ENCODE results near the gene CTSO. TPM values are rescaled to one million over a fixed set of nuclear protein-coding genes. Genes with fewer than 3 reads are reported as not detected.

The CTSO gene
- total and polyA plus RNA-seq, 2 of the 8 experiments (the other 6 are each of a cell fraction or from before 2014, with no cell fraction given) = 0.39 to 0.41 TPM

- no peak overlapping the region for H3K4me3 ChIP-seq (ENCODE audit: extremely low read depth in 1 of 4, insufficient read depth in 2 of 4, low read depth in 3 of 4, low read length in 4 of 4)
- DNase-seq (ENCODE audit: low read depth in 1 of 2, low spot score in 2 of 2) (no peak), FAIRE-seq (no peak)
- H3K79me1 ChIP-seq (ENCODE audit: low read depth, low read length) = no peaks in the 10 kb centered on the region
- H2BK120ac ChIP-seq (replicated peaks; ENCODE audit: low read depth, low read length) = no peak overlapping the region
- H3K27me3 ChIP-seq (replicated peaks in 1 of 4; ENCODE audit: control insufficient read depth in 3 of 4, extremely low read depth in 1 of 4, insufficient read depth in 3 of 4, low read length in 3 of 4) = peaks cover 19 to 38% (median 27%) of the 10 kb centered on the region in 4 experiments
- H3K56ac ChIP-seq (replicated peaks; ENCODE audit: insufficient read length, low read depth, low read length) = no peak overlapping the region
- no peak overlapping the region for H4K8ac ChIP-seq (ENCODE audit: extremely low read depth, insufficient read depth, low read length)
- no peak overlapping the region for H3K23ac ChIP-seq (ENCODE audit: insufficient read length)
- H2BK12ac ChIP-seq (ENCODE audit: low read depth, low read length) = no peak overlapping the region
- H3K9me3 ChIP-seq (ENCODE audit: insufficient read depth in 2 of 2, low read depth in 1 of 2, low read length in 1 of 2) = no peaks in the 10 kb centered on the region
- H3K23me2 ChIP-seq (ENCODE audit: low read depth, low read length) = no peaks in the 10 kb centered on the region
- H2BK5ac ChIP-seq (ENCODE audit: low read depth, low read length) = no peak overlapping the region
- no peak overlapping the region for H3K14ac ChIP-seq (ENCODE audit: insufficient read length)
- H2BK20ac ChIP-seq (ENCODE audit: low read length) = no peak overlapping the region
- no peaks in the 10 kb centered on the region for H3K79me2 ChIP-seq (ENCODE audit: control insufficient read depth in 1 of 2, insufficient read depth in 2 of 2, low read length in 2 of 2)
- H3K4me2 ChIP-seq (ENCODE audit: insufficient read depth in 1 of 2, low read depth in 2 of 2, low read length in 2 of 2) = no peak overlapping the region
- ChIA-PET POLR2A (ENCODE audit: partially characterized antibody) (no interaction called here), CTCF (ENCODE audit: partially characterized antibody) (interaction anchor here (0.6 to 0.8 kb wide), 2 partner anchors 28 to 144 kb away, joined by 3 read pairs; no protein-coding TSS in a partner anchor)
- H2AFZ ChIP-seq (ENCODE audit: low read length) = no peak overlapping the region
- H3K4me1 ChIP-seq (replicated peaks in 1 of 4; ENCODE audit: control insufficient read depth in 3 of 4, insufficient read depth in 4 of 4, low read length in 3 of 4) = no peaks in the 10 kb centered on the region
- no peak overlapping the region for H2AK5ac ChIP-seq (ENCODE audit: low read depth, low read length)
- no peak overlapping the region for H3K9ac ChIP-seq (replicated peaks in 1 of 4; ENCODE audit: extremely low read depth in 1 of 4, low read depth in 3 of 4, low read length in 3 of 4)
- H3K36me3 ChIP-seq (ENCODE audit: control insufficient read depth in 2 of 4, insufficient read depth in 4 of 4, low read length in 3 of 4) = no peaks in the 10 kb centered on the region
- H2BK15ac ChIP-seq (ENCODE audit: low read length) = no peak overlapping the region
- no peak overlapping the region for H3K27ac ChIP-seq (ENCODE audit: low read depth, low read length)
- peaks cover 0 to 4% of the 10 kb centered on the region in 2 experiments for H4K20me1 ChIP-seq (replicated peaks in 1 of 2; ENCODE audit: control insufficient read depth in 1 of 2, insufficient read depth in 2 of 2, low read length in 2 of 2)
- no peak overlapping the region for H4K91ac ChIP-seq (replicated peaks; ENCODE audit: insufficient read length, low read length)
- no peak overlapping the region for H3K18ac ChIP-seq (ENCODE audit: extremely low read depth, low read length)
- no peak overlapping the region for H3K4ac ChIP-seq (replicated peaks; ENCODE audit: insufficient read length, low read depth, low read length)
- H4K5ac ChIP-seq (ENCODE audit: insufficient read length, low read depth, low read length) = no peak overlapping the region
- no peak for TF ChIP-seq POLR2AphosphoS5 (IDR thresholded peaks at IDR 0.05; ENCODE audit: low read depth, low read length)
- TF ChIP-seq CREB1 (IDR thresholded peaks at IDR 0.05) = no peak
- TF ChIP-seq CHD1 (IDR thresholded peaks at IDR 0.05; ENCODE audit: low read depth, low read length) = no peak
- TF ChIP-seq RXRA (IDR thresholded peaks at IDR 0.05; ENCODE audit: insufficient read depth, low read depth, low read length) = no peak
- no peak for TF ChIP-seq SP1 (IDR thresholded peaks at IDR 0.05; ENCODE audit: low read depth, low read length)
- no peak for TF ChIP-seq EGR1 (IDR thresholded peaks at IDR 0.05; ENCODE audit: borderline replicate concordance, low read depth, low read length)
- no peak for TF ChIP-seq FOSL1 (IDR thresholded peaks at IDR 0.05; ENCODE audit: insufficient read depth, low read depth, low read length)
- TF ChIP-seq EZH2 (IDR thresholded peaks at IDR 0.05; ENCODE audit: low read depth, low read length, severe bottlenecking) = no peak
- TF ChIP-seq NRF1 (IDR thresholded peaks at IDR 0.05; ENCODE audit: low read depth, low read length) = no peak
- no peak for TF ChIP-seq TEAD4 (IDR thresholded peaks at IDR 0.05; ENCODE audit: low read depth, low read length)
- no peak for TF ChIP-seq CEBPB (IDR thresholded peaks at IDR 0.05; ENCODE audit: low read depth, low read length)
- TF ChIP-seq RFX5 (IDR thresholded peaks at IDR 0.05; ENCODE audit: borderline replicate concordance, low read depth, low read length) = no peak
- no peak for TF ChIP-seq SIX5 (IDR thresholded peaks at IDR 0.05; ENCODE audit: low read depth, low read length)
- TF ChIP-seq RAD21 (IDR thresholded peaks at IDR 0.05 in 1 of 2, conservative IDR thresholded peaks at IDR 0.05 in 1 of 2; ENCODE audit: low read depth in 2 of 2, low read length in 2 of 2) = no peak
- no peak for TF ChIP-seq CBX5 (IDR thresholded peaks at IDR 0.05; ENCODE audit: low read depth, low read length)
Observed at GRCh38 chr4:155995069-155995468, 41.4 kb upstream of the CTSO start.
